ENCODE measurements around the gene CDK16. TPM values are rescaled to one million over a fixed set of nuclear protein-coding genes. Genes with fewer than 3 reads are reported as not detected.
"Not testable (repeated sequence)": the region's sequence is repeated elsewhere in the genome, so short reads cannot be mapped to it uniquely, and the experiment has no call there.

Gene CDK16
- total RNA-seq, 4 donors from 2014 or later: 118 to 188 (median 154) TPM

GRCh38 chrX:47247206-47247998, 28.9 kb downstream of the CDK16 start:
- no peak for TF ChIP-seq CTCF (IDR thresholded peaks at IDR 0.05)
- Histone ChIP-seq H3K36me3 (peaks cover 0 to 17% (median 0%) of the 10 kb centered on the region in 3 donors), H3K9me3 (no peaks in the 10 kb centered on the region), H3K4me1 (no peaks in the 10 kb centered on the region), H3K4me3 (no peak overlapping the region), H3K27me3 (no peaks in the 10 kb centered on the region), H3K27ac (no peak overlapping the region)
- peak in 1 of 3 donors; percentile 38 for DNase-seq

DNA sequence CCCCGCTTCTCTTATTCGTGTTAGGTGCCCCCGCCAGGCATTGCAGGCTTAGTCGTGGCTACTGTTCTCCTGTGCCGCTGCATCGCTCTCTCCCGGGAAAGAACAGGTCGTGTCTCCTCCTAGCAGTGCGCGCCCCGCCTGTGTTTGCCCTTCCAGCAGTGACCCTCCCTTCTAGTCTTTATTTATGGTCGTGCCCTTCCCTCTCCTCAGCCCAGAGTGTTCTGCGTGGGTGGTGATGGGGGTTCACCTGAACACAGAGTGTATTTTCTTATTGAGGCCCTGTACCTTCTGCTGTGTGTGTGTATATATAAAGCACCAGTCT, 29.5 kb downstream of the CDK16 start:
- peak in 1 of 3 donors; percentile 47 for DNase-seq
- TF ChIP-seq CTCF (IDR thresholded peaks at IDR 0.05) (no peak), POLR2A (IDR thresholded peaks at IDR 0.05) (no peak)
- H3K9me3 ChIP-seq: no peaks in the 10 kb centered on the region
- no peak overlapping the region for H3K4me3 ChIP-seq
- H3K4me1 ChIP-seq: no peaks in the 10 kb centered on the region
- peaks cover 0 to 12% (median 0%) of the 10 kb centered on the region in 3 donors for H3K36me3 ChIP-seq
- no peaks in the 10 kb centered on the region for H3K27me3 ChIP-seq
- H3K27ac ChIP-seq: no peak overlapping the region

DNA sequence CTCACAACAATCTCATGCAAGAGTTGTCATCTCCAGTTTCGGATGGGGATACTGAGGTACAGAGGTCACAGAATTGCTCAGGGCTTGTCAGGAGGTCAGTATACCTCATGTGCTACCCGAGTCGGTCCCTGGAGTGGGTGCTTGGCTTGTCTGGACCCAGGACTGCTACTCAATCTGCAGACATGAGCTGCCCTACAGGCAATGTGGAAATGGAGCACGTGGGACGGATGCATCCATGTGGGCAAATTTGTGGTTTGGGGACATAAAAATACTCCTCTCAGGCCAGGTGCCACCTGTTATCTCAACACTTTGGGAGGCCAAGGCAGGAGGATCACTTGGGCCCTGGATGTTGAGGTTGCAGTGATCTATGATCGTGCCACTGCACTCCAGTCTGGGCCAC, 30.1 kb downstream of the CDK16 start:
- no peaks in the 10 kb centered on the region for H3K4me1 ChIP-seq
- TF ChIP-seq POLR2A (IDR thresholded peaks at IDR 0.05): no peak
- no peak for TF ChIP-seq CTCF (IDR thresholded peaks at IDR 0.05)
- H3K27me3 ChIP-seq: no peaks in the 10 kb centered on the region
- no peak overlapping the region for H3K4me3 ChIP-seq
- no peak overlapping the region for H3K27ac ChIP-seq
- H3K9me3 ChIP-seq: no peaks in the 10 kb centered on the region
- peak in 1 of 3 donors; percentile 31 for DNase-seq
- H3K36me3 ChIP-seq: peaks cover 0 to 8% (median 0%) of the 10 kb centered on the region in 3 donors

- Histone ChIP-seq H3K36me3 (peaks cover 0 to 8% (median 0%) of the 10 kb centered on the region in 3 donors), H3K9me3 (no peaks in the 10 kb centered on the region), H3K4me3 (no peak overlapping the region), H3K27ac (no peak overlapping the region), H3K27me3 (no peaks in the 10 kb centered on the region), H3K4me1 (no peaks in the 10 kb centered on the region)
- peak in 1 of 3 donors; percentile 31 for DNase-seq
- no peak for TF ChIP-seq CTCF (IDR thresholded peaks at IDR 0.05)
Observed at GRCh38 chrX:47250017-47250347, 31.5 kb downstream of the CDK16 start.

GRCh38 chrX:47257620-47258019, 39.1 kb downstream of the CDK16 start:
- DNase-seq, H3K4me3 ChIP-seq, H3K27me3 ChIP-seq, H3K27ac ChIP-seq, H3K36me3 ChIP-seq, H3K9me3 ChIP-seq, H3K4me1 ChIP-seq: not testable (repeated sequence)

GRCh38 chrX:47264483-47265173, 46.1 kb downstream of the CDK16 start:
- H3K36me3 ChIP-seq: no peaks in the 10 kb centered on the region
- H3K9me3 ChIP-seq: no peaks in the 10 kb centered on the region
- H3K27me3 ChIP-seq: no peaks in the 10 kb centered on the region
- H3K27ac ChIP-seq: no peak overlapping the region
- TF ChIP-seq POLR2A (IDR thresholded peaks at IDR 0.05) (no peak), CTCF (IDR thresholded peaks at IDR 0.05) (no peak)
- DNase-seq: no peak
- H3K4me1 ChIP-seq: no peaks in the 10 kb centered on the region
- no peak overlapping the region for H3K4me3 ChIP-seq
